Lung (tissue), 12 donors: ENCODE results near the gene CYP27B1. TPM values are rescaled to one million over a fixed set of nuclear protein-coding genes. Genes with fewer than 3 reads are reported as not detected.
A peak's percentile ranks its signal among the peaks of the same experiment; 100 is the strongest.

ENCODE experiments used
- ATAC-seq: fragments of 200-7000 bp; cut with Tn5 transposase; one replicate; pipeline ENCODE4 v1.9.1; 2020; ENCODE audit warnings: moderate number of reproducible peaks; ENCODE audit not compliant: insufficient read depth, low FRiP score
- DNase-seq, 3 donors: peaks; one replicate each; pipeline ENCODE4 v3.0.0-alpha.2; 2013 to 2017
- H3K27ac ChIP-seq, 2 donors: one replicate each; pipeline ENCODE4 v1.5.1; 2013; ENCODE audit warnings: mild to moderate bottlenecking in 2 of 2, moderate library complexity in 2 of 2, control low read depth in 1 of 2, inconsistent platforms in 1 of 2, low read depth in 1 of 2, low read length in 1 of 2
- H3K27me3 ChIP-seq, 3 donors: one replicate each; pipeline ENCODE4 v1.5.1; 2013; ENCODE audit warnings: low read length in 2 of 3; ENCODE audit not compliant: control insufficient read depth in 3 of 3, insufficient read depth in 3 of 3
- H3K36me3 ChIP-seq, 4 donors: one replicate each; pipeline ENCODE4 v1.5.1; 2013; ENCODE audit warnings: low read length in 4 of 4, mild to moderate bottlenecking in 1 of 4, moderate library complexity in 1 of 4; ENCODE audit not compliant: control insufficient read depth in 4 of 4, insufficient read depth in 4 of 4
- H3K4me1 ChIP-seq, 5 donors: one replicate each; pipeline ENCODE4 v1.5.1; 2013; ENCODE audit warnings: low read length in 5 of 5, mild to moderate bottlenecking in 2 of 5, moderate library complexity in 1 of 5; ENCODE audit not compliant: control insufficient read depth in 5 of 5, insufficient read depth in 5 of 5
- H3K4me3 ChIP-seq: one replicate; pipeline ENCODE4 v1.5.1; 2013; ENCODE audit warnings: mild to moderate bottlenecking, control low read depth, moderate library complexity
- H3K9ac ChIP-seq, 2 donors: one replicate each; pipeline ENCODE4 v1.5.1; 2013; ENCODE audit warnings: low read length in 2 of 2, control low read depth in 1 of 2; ENCODE audit not compliant: insufficient read depth in 1 of 2
- H3K9me3 ChIP-seq, 4 donors: one replicate each; pipeline ENCODE4 v1.5.1; 2013; ENCODE audit warnings: low read length in 3 of 4, mild to moderate bottlenecking in 1 of 4, moderate library complexity in 1 of 4; ENCODE audit not compliant: control insufficient read depth in 4 of 4, insufficient read depth in 3 of 4
- WGBS, 2 donors: extraction: QIAGEN DNeasy Blood & Tissue Kit; methylation state at CpG; one replicate each; pipeline ENCODE4 v1.1.7; 2013; 5-methylcytosine and 5-hydroxymethylcytosine counted together
- polyA plus RNA-seq, 2 donors: library from polyadenylated mRNA; stranded (reverse); fragments of 200-250 nt; gene quantifications; one replicate each; pipeline ENCODE4 v1.2.1, GENCODE V29; 2013
- total RNA-seq, 2 donors: library from RNA; depleted of rRNA in 1 of 2; stranded (reverse); fragments of >200 nt in 1 of 2; gene quantifications; one replicate each; pipeline ENCODE4 v1.2.1, GENCODE V29; 2014 to 2021
- TF ChIP-seq, protein P1 (sequence below): IDR thresholded peaks from 2 replicates; pipeline ENCODE4 v1.5.1; 2012; ENCODE audit warnings: mild to moderate bottlenecking; ENCODE audit errors: control extremely low read depth, extremely low read depth
- donor health status: control.
- donor health status: control.
- donor health status: Bipolar disorder and iron deficiency.
- donor health status: healthy.
- donor health status: DM: yes; HTN: yes; CAD: no.

CYP27B1 gene
- total and polyA plus RNA-seq, 4 donors, result 1.7 to 5.8 (median 3.6) TPM

DNA sequence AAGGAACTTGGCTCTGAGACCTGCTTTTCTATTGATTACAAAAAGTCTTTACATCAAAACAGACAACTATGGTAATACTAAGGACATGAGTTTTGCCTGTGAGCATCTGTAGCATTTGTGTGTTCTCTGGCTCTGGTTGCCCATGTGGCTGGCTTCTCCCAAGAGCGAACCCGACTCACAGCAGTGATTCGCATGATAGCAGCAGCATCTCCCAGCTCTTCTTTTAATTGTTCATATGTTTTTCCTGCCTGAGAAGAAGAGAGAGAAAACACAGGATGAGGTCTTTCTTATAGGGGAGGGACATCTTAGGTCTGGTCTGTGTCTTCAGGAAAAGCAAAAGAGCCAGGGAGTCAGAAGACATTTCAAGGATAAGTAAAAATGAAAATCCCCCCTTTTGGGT, 34.1 kb upstream of the CYP27B1 start:
- H3K27me3 ChIP-seq, result no peaks in the 10 kb centered on the region
- H3K4me1 ChIP-seq, result no peaks in the 10 kb centered on the region
- no peaks in the 10 kb centered on the region for H3K9me3 ChIP-seq
- TF ChIP-seq, protein P1, sequence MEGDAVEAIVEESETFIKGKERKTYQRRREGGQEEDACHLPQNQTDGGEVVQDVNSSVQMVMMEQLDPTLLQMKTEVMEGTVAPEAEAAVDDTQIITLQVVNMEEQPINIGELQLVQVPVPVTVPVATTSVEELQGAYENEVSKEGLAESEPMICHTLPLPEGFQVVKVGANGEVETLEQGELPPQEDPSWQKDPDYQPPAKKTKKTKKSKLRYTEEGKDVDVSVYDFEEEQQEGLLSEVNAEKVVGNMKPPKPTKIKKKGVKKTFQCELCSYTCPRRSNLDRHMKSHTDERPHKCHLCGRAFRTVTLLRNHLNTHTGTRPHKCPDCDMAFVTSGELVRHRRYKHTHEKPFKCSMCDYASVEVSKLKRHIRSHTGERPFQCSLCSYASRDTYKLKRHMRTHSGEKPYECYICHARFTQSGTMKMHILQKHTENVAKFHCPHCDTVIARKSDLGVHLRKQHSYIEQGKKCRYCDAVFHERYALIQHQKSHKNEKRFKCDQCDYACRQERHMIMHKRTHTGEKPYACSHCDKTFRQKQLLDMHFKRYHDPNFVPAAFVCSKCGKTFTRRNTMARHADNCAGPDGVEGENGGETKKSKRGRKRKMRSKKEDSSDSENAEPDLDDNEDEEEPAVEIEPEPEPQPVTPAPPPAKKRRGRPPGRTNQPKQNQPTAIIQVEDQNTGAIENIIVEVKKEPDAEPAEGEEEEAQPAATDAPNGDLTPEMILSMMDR, result no peak
- WGBS, 2 donors, result 95 to 98% methylated on average over 3 of the region's 3 CpGs
- peaks cover 15 to 54% (median 33%) of the 10 kb centered on the region in 4 donors for H3K36me3 ChIP-seq
- no peak for DNase-seq
- no peak overlapping the region for H3K4me3 ChIP-seq
- H3K9ac ChIP-seq, result no peak overlapping the region
- no peak for ATAC-seq
- no peak overlapping the region for H3K27ac ChIP-seq

DNA sequence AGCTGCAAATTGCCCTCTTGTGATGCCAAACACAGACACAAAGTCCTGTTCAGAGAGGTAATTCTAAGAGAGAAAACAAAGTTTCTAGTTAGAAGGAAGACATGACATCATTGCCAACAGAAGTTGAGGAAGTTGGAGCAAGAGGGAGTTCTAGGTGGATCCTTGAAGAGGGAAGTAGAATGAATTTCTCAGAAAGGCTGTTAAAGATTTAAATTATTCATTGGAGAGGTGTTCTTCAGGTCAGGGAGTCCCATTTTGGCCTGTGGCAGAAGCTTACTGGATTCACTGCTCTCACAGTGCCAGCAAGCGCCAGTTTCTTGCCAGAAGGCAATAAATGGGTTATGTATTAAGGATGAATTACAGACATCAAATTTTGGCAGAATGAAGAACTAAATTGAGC, 31.1 kb upstream of the CYP27B1 start:
- TF ChIP-seq, protein P1, result no peak
- peaks cover 0 to 3% (median 0%) of the 10 kb centered on the region in 5 donors for H3K4me1 ChIP-seq
- DNase-seq (no peak), ATAC-seq (peak; percentile 47)
- H3K36me3 ChIP-seq, result peaks cover 19 to 53% (median 39%) of the 10 kb centered on the region in 4 donors
- no peak overlapping the region for H3K27ac ChIP-seq
- no peak overlapping the region for H3K9ac ChIP-seq
- H3K27me3 ChIP-seq, result no peaks in the 10 kb centered on the region
- H3K9me3 ChIP-seq, result no peaks in the 10 kb centered on the region
- 76 to 88% methylated on average over 1 of the region's 1 CpG for WGBS, 2 donors
- no peak overlapping the region for H3K4me3 ChIP-seq

DNA sequence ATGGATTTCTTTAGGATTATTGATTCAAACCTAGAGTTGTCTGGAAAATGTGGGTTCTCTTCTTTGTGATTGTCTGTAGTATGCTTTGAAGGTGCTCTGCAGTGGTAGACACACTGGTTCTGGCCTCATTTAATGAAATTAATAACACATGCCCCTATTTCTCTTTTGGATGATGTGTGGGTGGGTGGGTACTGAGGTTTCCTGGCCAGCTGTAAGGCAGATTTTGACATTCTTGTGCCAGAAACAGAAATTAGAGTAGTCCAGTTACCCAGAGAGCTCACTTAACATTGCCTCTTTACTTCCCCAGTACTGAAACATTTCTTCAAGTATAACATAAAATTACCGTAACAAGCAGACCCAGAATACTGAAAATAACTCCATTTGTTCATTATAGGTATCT, 30.1 kb upstream of the CYP27B1 start:
- ATAC-seq (no peak), DNase-seq (no peak)
- no peak overlapping the region for H3K4me3 ChIP-seq
- no peak overlapping the region for H3K9ac ChIP-seq
- H3K36me3 ChIP-seq, result peaks cover 10 to 45% (median 33%) of the 10 kb centered on the region in 4 donors
- H3K4me1 ChIP-seq, result peaks cover 0 to 3% (median 0%) of the 10 kb centered on the region in 5 donors
- WGBS, 2 donors, result 95 to 98% methylated on average over 1 of the region's 1 CpG
- H3K27me3 ChIP-seq, result no peaks in the 10 kb centered on the region
- H3K27ac ChIP-seq, result no peak overlapping the region
- no peaks in the 10 kb centered on the region for H3K9me3 ChIP-seq
- TF ChIP-seq, protein P1, result no peak

DNA sequence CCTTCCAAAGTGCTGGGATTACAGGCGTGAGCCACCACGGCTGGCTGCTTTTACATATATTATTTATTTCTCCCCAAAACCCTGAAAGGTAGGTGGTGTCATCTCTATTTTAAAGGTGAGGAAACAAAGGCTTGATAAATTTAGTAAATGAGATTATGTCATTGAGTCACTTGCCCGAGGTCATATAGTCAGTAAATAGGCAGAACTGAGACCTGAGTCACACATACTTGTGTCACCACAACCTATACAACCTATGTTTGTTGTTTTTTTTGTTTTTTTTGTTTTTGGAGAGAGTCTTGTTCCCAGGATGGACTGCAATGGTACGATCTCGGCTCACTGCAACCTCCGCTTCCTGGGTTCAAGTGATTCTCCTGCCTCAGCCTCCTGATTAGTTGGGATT, 28.5 kb upstream of the CYP27B1 start:
- DNase-seq (no peak), ATAC-seq (no peak)

More for the DNA sequence above, 28.5 kb upstream of the CYP27B1 start:
- H3K9me3 ChIP-seq, result no peaks in the 10 kb centered on the region
- TF ChIP-seq, protein P1, result no peak
- H3K4me3 ChIP-seq, result no peak overlapping the region
- H3K27ac ChIP-seq, result no peak overlapping the region
- peaks cover 0 to 3% (median 0%) of the 10 kb centered on the region in 5 donors for H3K4me1 ChIP-seq
- peaks cover 10 to 34% (median 29%) of the 10 kb centered on the region in 4 donors for H3K36me3 ChIP-seq
- H3K9ac ChIP-seq, result no peak overlapping the region
- no peaks in the 10 kb centered on the region for H3K27me3 ChIP-seq
- WGBS, 2 donors, result 90 to 94% methylated on average over 6 of the region's 6 CpGs
